Measurements from ENCODE around the gene MDN1. TPM values are rescaled to one million over a fixed set of nuclear protein-coding genes. Genes with fewer than 3 reads are reported as not detected.

The MDN1 gene
- total and polyA plus RNA-seq, 2 of the 8 experiments (the other 6 are each of a cell fraction or from before 2014, with no cell fraction given) = 53.5 to 179 TPM

DNA sequence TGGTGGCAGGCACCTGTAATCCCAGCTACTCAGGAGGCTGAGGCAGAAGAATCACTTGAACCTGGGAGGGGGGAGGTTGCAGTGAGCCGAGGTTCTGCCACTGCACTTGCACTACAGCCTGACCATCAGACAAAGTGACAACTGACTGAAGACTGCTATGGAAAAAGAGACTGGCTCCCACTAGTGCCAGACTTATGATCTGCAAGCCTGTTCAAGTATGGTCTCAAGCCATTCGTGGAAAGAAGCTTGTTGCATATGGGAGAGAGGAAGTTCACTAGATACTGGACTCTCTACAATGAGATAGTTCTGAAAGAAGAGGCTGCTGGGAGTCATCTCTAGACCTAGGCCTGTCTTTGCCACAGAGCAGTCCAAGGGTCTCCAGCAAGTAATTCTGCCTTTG lies 26.7 kb downstream of the MDN1 start:
- H3K18ac ChIP-seq (ENCODE audit: extremely low read depth, low read length) = no peak overlapping the region
- peaks cover 0 to 3% (median 0%) of the 10 kb centered on the region in 4 experiments; a peak in 2 of 7 replicates for H3K4me1 ChIP-seq (replicated peaks in 1 of 4; ENCODE audit: control insufficient read depth in 3 of 4, insufficient read depth in 4 of 4, low read length in 3 of 4)
- no peak overlapping the region for H3K4me2 ChIP-seq (ENCODE audit: insufficient read depth in 1 of 2, low read depth in 2 of 2, low read length in 2 of 2)
- 88% methylated on average over 2 of the region's 2 CpGs; no CpG with 5 or more reads in 1 of the 2 experiments for WGBS, 2 experiments (ENCODE audit: extremely low coverage in 1 of 2, insufficient coverage in 1 of 2, insufficient read length in 1 of 2, insufficient replicate concordance in 2 of 2, low coverage in 1 of 2, low lambda C conversion rate in 2 of 2, missing lambda C conversion rate in 1 of 2)
- H3K4ac ChIP-seq (replicated peaks; ENCODE audit: insufficient read length, low read depth, low read length) = no peak overlapping the region
- no peak overlapping the region for H3K9ac ChIP-seq (replicated peaks in 1 of 4; ENCODE audit: extremely low read depth in 1 of 4, low read depth in 3 of 4, low read length in 3 of 4)
- no peak overlapping the region for H2BK120ac ChIP-seq (replicated peaks; ENCODE audit: low read depth, low read length)
- no peaks in the 10 kb centered on the region for H3K9me3 ChIP-seq (ENCODE audit: insufficient read depth in 2 of 2, low read depth in 1 of 2, low read length in 1 of 2)
- DNase-seq (ENCODE audit: low read depth in 1 of 2, low spot score in 2 of 2) (no peak), FAIRE-seq (peak; percentile 72)
- peaks cover 0 to 2% (median 0%) of the 10 kb centered on the region in 4 experiments; a peak in 1 of 7 replicates for H3K27me3 ChIP-seq (replicated peaks in 1 of 4; ENCODE audit: control insufficient read depth in 3 of 4, extremely low read depth in 1 of 4, insufficient read depth in 3 of 4, low read length in 3 of 4)
- H4K91ac ChIP-seq (replicated peaks; ENCODE audit: insufficient read length, low read length) = no peak overlapping the region
- no peak overlapping the region for H3K14ac ChIP-seq (ENCODE audit: insufficient read length)
- H2BK5ac ChIP-seq (ENCODE audit: low read depth, low read length) = no peak overlapping the region; the same call in 1 of the 2 replicates
- no peak overlapping the region for H2AK5ac ChIP-seq (ENCODE audit: low read depth, low read length)
- H4K20me1 ChIP-seq (replicated peaks in 1 of 2; ENCODE audit: control insufficient read depth in 1 of 2, insufficient read depth in 2 of 2, low read length in 2 of 2) = peaks cover 0 to 8% of the 10 kb centered on the region in 2 experiments
- POLR2A ChIA-PET (ENCODE audit: partially characterized antibody) = interaction anchor here (0.6 to 4.2 kb wide), 5 partner anchors 12 to 37 kb away, joined by 3 to 14 read pairs (median 3); partner anchors contain the start of genes CASP8AP2 and MDN1
- peaks cover 3% of the 10 kb centered on the region; the same call in 1 of the 2 replicates for H3K79me1 ChIP-seq (ENCODE audit: low read depth, low read length)
- no peaks in the 10 kb centered on the region for H3K23me2 ChIP-seq (ENCODE audit: low read depth, low read length)
- H3K56ac ChIP-seq (replicated peaks; ENCODE audit: insufficient read length, low read depth, low read length) = no peak overlapping the region
- H2BK12ac ChIP-seq (ENCODE audit: low read depth, low read length) = no peak overlapping the region
- no peak overlapping the region for H4K8ac ChIP-seq (ENCODE audit: extremely low read depth, insufficient read depth, low read length)
- no peak overlapping the region for H4K5ac ChIP-seq (ENCODE audit: insufficient read length, low read depth, low read length)
- no peak overlapping the region for H2BK15ac ChIP-seq (ENCODE audit: low read length)
- no peak overlapping the region for H3K4me3 ChIP-seq (ENCODE audit: extremely low read depth in 1 of 4, insufficient read depth in 2 of 4, low read depth in 3 of 4, low read length in 4 of 4)
- CTCF ChIA-PET (ENCODE audit: partially characterized antibody) = interaction anchor here (0.6 to 2.4 kb wide), 19 partner anchors 9 to 162 kb away, joined by 3 to 27 read pairs (median 5); partner anchors contain the start of genes CASP8AP2 and MDN1
- peaks cover 16 to 70% (median 50%) of the 10 kb centered on the region in 4 experiments for H3K36me3 ChIP-seq (ENCODE audit: control insufficient read depth in 2 of 4, insufficient read depth in 4 of 4, low read length in 3 of 4)
- no peak overlapping the region for H3K27ac ChIP-seq (ENCODE audit: low read depth, low read length)
- TF ChIP-seq SRF (IDR thresholded peaks at IDR 0.05; ENCODE audit: low read depth, low read length) (no peak), RAD21 (IDR thresholded peaks at IDR 0.05 in 1 of 2, conservative IDR thresholded peaks at IDR 0.05 in 1 of 2; ENCODE audit: low read depth in 2 of 2, low read length in 2 of 2) (peak; percentile 19 to 53; a peak in 3 of 4 replicates), MAFK (IDR thresholded peaks at IDR 0.05; ENCODE audit: low read depth, low read length) (no peak), SP1 (IDR thresholded peaks at IDR 0.05; ENCODE audit: low read depth, low read length) (no peak), BCL11A (IDR thresholded peaks at IDR 0.05; ENCODE audit: low read depth in 2 of 2, low read length in 2 of 2) (no peak), SP2 (IDR thresholded peaks at IDR 0.05; ENCODE audit: low read length) (no peak), CBX8 (IDR thresholded peaks at IDR 0.05; ENCODE audit: borderline replicate concordance, low read depth, low read length) (no peak)
- TF ChIP-seq, protein P1, sequence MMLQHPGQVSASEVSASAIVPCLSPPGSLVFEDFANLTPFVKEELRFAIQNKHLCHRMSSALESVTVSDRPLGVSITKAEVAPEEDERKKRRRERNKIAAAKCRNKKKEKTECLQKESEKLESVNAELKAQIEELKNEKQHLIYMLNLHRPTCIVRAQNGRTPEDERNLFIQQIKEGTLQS (IDR thresholded peaks at IDR 0.05; ENCODE audit: insufficient read depth, low read depth, low read length) = no peak
- TF ChIP-seq, protein P2, sequence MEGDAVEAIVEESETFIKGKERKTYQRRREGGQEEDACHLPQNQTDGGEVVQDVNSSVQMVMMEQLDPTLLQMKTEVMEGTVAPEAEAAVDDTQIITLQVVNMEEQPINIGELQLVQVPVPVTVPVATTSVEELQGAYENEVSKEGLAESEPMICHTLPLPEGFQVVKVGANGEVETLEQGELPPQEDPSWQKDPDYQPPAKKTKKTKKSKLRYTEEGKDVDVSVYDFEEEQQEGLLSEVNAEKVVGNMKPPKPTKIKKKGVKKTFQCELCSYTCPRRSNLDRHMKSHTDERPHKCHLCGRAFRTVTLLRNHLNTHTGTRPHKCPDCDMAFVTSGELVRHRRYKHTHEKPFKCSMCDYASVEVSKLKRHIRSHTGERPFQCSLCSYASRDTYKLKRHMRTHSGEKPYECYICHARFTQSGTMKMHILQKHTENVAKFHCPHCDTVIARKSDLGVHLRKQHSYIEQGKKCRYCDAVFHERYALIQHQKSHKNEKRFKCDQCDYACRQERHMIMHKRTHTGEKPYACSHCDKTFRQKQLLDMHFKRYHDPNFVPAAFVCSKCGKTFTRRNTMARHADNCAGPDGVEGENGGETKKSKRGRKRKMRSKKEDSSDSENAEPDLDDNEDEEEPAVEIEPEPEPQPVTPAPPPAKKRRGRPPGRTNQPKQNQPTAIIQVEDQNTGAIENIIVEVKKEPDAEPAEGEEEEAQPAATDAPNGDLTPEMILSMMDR (IDR thresholded peaks at IDR 0.05; ENCODE audit: control extremely low read depth in 1 of 3, insufficient read depth in 1 of 3, low read depth in 1 of 3, low read length in 3 of 3) = peak in 2 of 3 experiments; percentile 34 to 65; a peak in 3 of 4 replicates
- peaks cover 3 to 50% of the 10 kb centered on the region in 2 experiments; a peak in 2 of 4 replicates for H3K79me2 ChIP-seq (ENCODE audit: control insufficient read depth in 1 of 2, insufficient read depth in 2 of 2, low read length in 2 of 2)
- H2AFZ ChIP-seq (ENCODE audit: low read length) = no peak overlapping the region
- H3K23ac ChIP-seq (ENCODE audit: insufficient read length) = no peak overlapping the region
- H2BK20ac ChIP-seq (ENCODE audit: low read length) = no peak overlapping the region
